ENCODE data around the gene POFUT1.

Gene POFUT1

DNA sequence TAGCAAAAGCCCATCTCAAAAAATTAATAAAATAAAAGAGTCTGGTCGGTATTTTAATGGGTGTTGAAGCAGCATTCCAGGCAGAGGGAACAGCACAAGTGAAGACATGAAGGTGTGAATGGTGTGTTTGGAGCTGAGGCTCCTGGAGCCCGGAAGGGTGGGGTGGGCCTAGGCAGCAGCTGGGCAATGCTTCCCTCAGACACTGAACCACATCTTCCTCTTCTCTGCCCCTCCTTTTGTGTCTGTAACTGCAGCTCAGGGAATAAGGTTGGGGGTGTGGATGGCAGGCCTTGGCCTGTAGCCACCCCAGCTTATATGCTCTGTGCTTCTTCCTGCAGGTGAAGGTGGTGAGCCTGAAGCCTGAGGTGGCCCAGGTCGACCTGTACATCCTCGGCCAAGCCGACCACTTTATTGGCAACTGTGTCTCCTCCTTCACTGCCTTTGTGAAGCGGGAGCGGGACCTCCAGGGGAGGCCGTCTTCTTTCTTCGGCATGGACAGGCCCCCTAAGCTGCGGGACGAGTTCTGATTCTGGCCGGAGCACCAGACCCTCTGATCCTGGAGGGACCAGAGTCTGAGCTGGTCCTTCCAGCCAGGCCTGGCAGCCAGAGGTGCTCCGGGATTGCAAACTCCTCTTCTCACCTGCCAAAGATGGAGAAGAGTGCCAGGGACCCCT lies 26.6 kb downstream of the POFUT1 start:
- no peak overlapping the region for H3K27ac ChIP-seq
- no peak for TF ChIP-seq ZFX (IDR thresholded peaks at IDR 0.05)
- TF ChIP-seq, protein P1, sequence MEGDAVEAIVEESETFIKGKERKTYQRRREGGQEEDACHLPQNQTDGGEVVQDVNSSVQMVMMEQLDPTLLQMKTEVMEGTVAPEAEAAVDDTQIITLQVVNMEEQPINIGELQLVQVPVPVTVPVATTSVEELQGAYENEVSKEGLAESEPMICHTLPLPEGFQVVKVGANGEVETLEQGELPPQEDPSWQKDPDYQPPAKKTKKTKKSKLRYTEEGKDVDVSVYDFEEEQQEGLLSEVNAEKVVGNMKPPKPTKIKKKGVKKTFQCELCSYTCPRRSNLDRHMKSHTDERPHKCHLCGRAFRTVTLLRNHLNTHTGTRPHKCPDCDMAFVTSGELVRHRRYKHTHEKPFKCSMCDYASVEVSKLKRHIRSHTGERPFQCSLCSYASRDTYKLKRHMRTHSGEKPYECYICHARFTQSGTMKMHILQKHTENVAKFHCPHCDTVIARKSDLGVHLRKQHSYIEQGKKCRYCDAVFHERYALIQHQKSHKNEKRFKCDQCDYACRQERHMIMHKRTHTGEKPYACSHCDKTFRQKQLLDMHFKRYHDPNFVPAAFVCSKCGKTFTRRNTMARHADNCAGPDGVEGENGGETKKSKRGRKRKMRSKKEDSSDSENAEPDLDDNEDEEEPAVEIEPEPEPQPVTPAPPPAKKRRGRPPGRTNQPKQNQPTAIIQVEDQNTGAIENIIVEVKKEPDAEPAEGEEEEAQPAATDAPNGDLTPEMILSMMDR (conservative IDR thresholded peaks at IDR 0.05): no peak

DNA sequence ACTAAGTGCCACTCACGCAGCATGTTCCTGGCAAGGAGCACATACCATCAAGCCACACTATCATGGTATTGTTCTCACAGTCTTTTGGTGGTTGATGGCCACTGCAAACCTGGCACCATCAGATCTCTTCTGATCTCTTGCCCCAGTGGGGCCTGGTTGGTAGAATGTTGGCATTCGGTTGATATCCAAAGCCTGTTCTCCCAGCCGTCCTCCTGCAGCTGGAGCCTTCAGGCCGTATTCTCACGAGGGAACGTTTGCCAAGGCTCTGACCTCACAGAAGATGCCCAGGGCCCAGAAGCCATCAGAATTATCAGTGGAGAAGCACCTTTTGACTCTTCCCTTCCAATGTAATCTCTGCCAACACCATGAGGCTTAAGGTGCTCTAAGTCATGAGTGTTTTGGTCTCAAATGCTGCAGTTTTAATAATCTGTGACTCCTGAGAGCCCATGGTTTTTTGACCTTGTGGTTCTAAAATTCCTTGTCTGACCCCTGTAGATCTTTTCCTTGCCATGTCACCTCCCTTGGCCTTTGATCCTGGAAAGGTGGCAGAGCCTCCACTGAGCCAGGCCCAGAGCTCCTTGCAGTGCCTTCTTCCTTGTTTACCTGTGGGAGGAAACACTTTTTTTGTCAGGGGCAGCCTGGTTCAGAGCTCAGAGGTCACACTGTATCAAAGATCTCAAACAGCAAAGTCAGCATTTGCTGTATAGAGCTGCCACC lies 27.8 kb downstream of the POFUT1 start:
- peak overlapping the region; percentile 37 for H3K27ac ChIP-seq
- TF ChIP-seq, protein P1 (conservative IDR thresholded peaks at IDR 0.05): no peak
- no peak; the same call in 1 of the 2 replicates for TF ChIP-seq ZFX (IDR thresholded peaks at IDR 0.05)

DNA sequence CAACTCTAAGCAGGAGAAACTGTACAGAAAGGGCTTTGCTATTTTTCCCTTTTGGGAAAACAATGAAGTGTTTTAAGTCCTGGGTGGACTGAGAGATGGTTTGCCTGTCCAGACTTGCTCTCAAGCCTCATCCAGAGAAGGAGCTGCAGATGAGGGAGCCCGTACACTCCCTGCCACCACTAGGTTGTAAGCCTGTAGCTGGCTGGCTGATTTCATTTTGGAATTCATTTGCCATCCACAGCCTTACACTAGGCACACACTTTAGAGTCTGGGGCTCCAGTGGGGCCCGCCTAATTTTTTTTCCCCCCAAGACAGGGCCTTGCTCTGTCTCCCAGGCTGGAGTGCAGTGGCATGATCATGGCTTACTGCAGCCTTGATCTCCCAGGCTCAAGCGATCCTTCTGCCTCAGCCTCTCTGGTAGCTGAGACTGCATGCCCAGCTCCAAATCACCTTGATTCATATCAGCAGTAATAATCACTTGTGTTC lies 28.4 kb downstream of the POFUT1 start:
- peak overlapping the region; percentile 37 for H3K27ac ChIP-seq

DNA sequence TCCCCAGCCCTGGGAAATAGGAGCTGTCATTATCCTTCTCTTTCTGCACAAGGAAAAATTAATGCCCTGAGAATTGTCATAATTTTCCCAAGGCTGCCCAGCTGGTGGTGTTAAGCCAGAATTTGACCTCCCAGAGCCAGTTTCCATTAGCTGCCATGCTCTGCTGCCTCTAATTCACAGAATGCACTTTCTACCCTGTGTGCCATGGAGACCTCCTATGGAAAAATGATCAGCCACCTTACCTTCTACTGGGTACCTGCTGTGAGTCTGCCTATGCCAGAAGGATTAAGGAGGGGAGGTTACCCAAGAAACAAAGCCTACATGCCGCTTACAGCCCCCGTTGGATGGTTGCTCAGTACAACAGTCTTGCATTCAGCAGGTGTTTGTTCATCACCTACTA lies 29.1 kb downstream of the POFUT1 start:
- H3K27ac ChIP-seq: no peak overlapping the region; the same call in 1 of the 2 replicates
- no peak for TF ChIP-seq ZFX (IDR thresholded peaks at IDR 0.05)
- TF ChIP-seq, protein P1 (conservative IDR thresholded peaks at IDR 0.05): no peak

More for the DNA sequence above, 28.4 kb downstream of the POFUT1 start:
- TF ChIP-seq ZFX (IDR thresholded peaks at IDR 0.05): no peak
- TF ChIP-seq, protein P1 (conservative IDR thresholded peaks at IDR 0.05): no peak

DNA sequence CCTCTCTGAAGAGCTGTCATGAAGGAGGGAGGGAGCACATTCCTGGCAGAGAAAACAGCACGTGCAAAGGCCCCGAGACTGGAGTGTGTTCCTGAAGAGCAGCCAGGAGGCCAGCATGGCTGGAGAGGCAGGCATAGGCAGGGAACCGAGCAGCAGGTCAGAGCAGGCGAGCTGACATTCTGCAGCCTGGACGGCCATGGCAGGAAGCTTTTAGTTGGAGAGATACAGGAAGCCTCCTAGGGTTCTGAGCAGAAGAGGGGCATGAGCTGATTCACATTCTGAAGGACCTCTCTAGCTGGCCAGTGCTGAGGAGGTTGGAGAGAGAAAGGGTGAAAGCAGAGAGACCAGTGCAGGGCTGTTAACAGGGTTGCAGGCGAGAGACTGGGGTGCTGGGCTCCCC lies 29.7 kb downstream of the POFUT1 start:
- TF ChIP-seq, protein P1 (conservative IDR thresholded peaks at IDR 0.05): no peak
- no peak for TF ChIP-seq ZFX (IDR thresholded peaks at IDR 0.05)

DNA sequence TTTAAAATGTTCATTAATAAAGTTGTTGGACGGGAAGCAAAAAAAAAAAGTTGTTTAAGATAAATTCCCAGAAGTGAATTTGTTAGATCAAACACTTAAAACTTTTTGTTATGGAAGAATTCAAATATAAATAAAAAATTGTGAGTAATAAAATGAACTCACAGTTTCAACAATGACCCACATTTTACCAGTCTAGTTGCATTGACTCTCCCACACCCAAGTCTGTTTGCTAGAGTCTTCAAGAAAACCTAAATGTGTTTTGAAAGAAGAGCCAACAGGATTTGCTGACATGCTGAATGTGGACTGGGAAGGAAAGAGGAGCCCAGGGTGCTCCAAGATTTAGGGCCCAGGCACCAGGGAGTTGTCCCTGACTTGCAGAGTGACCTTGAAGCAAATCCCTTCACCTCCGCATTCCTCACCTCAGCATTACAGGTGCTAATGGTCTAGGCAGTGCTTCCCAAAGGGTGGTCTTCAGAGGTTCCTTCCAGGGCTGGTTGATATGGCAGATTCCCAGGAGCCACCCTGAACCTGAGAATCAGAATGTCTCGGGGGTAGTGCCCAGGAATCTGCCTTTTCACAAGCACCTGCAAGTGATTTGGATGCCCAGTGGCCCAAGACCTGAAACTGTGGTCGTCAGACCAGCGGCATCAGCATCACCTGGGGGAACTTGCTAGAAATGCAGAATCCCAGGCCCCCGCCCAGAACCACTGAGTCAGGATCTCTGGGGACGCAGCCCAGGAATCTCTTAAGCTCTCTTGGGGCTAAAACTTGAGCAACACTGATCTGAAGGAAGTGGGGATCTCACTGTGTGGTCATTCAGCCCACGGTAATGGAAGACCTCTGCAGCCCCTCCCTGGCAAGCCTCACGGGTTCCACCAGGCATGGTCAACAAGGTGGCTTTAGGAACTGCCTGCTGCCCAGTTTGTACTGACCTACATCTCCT lies 31.1 kb downstream of the POFUT1 start:
- H3K27ac ChIP-seq: no peak overlapping the region
- TF ChIP-seq, protein P1 (conservative IDR thresholded peaks at IDR 0.05): no peak
- no peak for TF ChIP-seq ZFX (IDR thresholded peaks at IDR 0.05)

More for the DNA sequence above, 29.7 kb downstream of the POFUT1 start:
- H3K27ac ChIP-seq: no peak overlapping the region
